ENCODE measurements around the gene GOLGA6D. TPM values are rescaled to one million over a fixed set of nuclear protein-coding genes. Genes with fewer than 3 reads are reported as not detected.

The GOLGA6D gene
- total RNA-seq, 1 experiment from 2014 or later: 0.12 TPM

DNA sequence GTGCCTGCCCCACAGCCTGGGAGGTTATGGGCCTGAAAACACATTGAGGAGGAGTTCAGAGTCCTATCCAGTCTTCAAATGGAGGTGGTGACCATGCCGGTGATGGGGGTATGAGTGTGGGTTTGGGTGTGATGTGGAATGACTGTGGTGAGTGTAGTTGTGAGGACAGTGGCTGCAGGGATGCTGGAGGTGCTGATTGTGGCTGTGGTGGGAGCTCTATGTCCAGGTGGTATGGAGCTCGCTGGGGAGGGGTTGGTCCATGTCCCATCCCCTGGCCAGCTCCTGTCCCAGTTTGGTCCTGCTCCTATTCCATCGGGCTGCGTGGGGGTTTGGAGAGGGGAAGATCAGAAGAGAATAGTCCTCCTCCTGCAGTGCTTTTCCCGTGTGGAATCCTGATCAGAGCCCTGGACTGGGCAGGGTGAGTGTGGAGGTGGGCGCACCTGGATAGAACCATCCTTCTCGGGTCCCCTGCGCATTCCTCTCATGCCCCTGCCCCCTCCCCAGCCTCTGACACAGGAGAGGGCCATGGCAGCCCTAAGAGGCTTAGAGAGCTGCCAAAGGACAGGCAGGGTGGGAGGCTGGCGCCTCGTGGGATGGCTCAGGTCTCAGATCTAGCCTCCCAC is 47.5 kb upstream of the GOLGA6D start (continued):
- TF ChIP-seq, protein P1, sequence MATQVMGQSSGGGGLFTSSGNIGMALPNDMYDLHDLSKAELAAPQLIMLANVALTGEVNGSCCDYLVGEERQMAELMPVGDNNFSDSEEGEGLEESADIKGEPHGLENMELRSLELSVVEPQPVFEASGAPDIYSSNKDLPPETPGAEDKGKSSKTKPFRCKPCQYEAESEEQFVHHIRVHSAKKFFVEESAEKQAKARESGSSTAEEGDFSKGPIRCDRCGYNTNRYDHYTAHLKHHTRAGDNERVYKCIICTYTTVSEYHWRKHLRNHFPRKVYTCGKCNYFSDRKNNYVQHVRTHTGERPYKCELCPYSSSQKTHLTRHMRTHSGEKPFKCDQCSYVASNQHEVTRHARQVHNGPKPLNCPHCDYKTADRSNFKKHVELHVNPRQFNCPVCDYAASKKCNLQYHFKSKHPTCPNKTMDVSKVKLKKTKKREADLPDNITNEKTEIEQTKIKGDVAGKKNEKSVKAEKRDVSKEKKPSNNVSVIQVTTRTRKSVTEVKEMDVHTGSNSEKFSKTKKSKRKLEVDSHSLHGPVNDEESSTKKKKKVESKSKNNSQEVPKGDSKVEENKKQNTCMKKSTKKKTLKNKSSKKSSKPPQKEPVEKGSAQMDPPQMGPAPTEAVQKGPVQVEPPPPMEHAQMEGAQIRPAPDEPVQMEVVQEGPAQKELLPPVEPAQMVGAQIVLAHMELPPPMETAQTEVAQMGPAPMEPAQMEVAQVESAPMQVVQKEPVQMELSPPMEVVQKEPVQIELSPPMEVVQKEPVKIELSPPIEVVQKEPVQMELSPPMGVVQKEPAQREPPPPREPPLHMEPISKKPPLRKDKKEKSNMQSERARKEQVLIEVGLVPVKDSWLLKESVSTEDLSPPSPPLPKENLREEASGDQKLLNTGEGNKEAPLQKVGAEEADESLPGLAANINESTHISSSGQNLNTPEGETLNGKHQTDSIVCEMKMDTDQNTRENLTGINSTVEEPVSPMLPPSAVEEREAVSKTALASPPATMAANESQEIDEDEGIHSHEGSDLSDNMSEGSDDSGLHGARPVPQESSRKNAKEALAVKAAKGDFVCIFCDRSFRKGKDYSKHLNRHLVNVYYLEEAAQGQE (IDR thresholded peaks at IDR 0.05; ENCODE audit: low read depth): no peak
- no peak for TF ChIP-seq YY1 (IDR thresholded peaks at IDR 0.05; ENCODE audit: extremely low read depth, insufficient replicate concordance, low read depth, low read length)
- TF ChIP-seq EZH2phosphoT487 (IDR thresholded peaks at IDR 0.05; ENCODE audit: borderline replicate concordance): no peak
- TF ChIP-seq SIN3A (IDR thresholded peaks at IDR 0.05; ENCODE audit: low read depth): no peak

DNA sequence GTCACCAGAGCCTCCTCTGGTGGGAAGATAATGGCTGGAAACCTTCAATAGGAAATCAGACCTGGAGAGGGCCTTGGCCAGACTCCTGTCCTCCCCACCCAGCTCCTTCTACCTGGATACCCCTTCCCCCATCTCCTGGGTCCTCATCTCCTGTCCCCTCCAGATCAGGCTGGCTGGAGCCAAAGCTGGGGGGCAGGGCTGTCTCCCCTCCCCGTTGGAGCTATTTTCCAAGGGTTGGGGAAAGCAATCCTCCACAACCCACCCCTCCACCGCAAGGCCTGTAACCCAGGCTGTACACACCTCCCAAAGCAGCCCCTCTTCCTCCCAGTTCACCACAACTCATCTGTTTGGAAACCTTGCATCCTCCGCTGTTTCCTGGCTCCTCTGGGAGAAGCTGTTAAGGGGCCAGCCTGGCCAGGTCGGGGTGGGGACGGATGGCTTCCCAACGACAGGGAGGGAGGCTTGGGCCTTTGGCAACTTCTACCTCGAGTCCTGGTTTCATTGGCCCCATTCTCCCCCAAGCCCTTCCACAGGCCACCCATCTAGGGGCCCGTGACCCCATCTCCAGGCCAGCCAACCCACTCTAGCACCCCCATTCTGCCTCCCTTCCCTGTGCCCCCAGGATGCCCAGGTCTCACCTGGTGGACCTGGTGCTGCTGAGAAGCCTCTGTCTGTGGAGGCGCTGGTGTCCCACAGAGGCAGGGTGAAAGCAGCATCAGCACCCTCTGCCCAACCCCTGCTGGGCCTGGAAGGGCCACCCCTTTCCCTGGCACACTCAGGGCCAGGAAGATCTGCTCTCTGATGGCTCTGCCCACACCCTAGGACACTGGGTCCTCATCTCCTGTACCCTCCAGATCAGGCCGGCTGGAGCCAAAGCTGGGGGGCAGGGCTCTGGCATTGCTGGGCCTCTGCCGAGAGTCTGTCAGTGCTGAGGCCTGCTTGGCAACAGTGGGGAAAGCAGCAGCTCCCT is 46.6 kb upstream of the GOLGA6D start:
- intact Hi-C loops (cut with micrococcal nuclease): no loop called here
- no peak overlapping the region for H2AFZ ChIP-seq (ENCODE audit: low read depth, low read length, poor library complexity, severe bottlenecking)
- no TSS peak for BruUV-seq (replicated peaks)
- no peaks in the 10 kb centered on the region for H3K9me3 ChIP-seq (ENCODE audit: control insufficient read depth in 1 of 2, insufficient read depth in 1 of 2, low read depth in 1 of 2, low read length in 2 of 2)
- TF ChIP-seq ZFX (IDR thresholded peaks at IDR 0.05): no peak
- TF ChIP-seq, protein P2, sequence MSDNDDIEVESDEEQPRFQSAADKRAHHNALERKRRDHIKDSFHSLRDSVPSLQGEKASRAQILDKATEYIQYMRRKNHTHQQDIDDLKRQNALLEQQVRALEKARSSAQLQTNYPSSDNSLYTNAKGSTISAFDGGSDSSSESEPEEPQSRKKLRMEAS (IDR thresholded peaks at IDR 0.05): no peak
- no peak for TF ChIP-seq POLR2A (IDR thresholded peaks at IDR 0.05; ENCODE audit: borderline replicate concordance, extremely low read depth, insufficient read depth, insufficient read length)
- TF ChIP-seq ELF1 (IDR thresholded peaks at IDR 0.05; ENCODE audit: borderline replicate concordance, low read depth): no peak
- no peak for TF ChIP-seq EZH2 (IDR thresholded peaks at IDR 0.05)
- TF ChIP-seq YY1 (IDR thresholded peaks at IDR 0.05; ENCODE audit: extremely low read depth, insufficient replicate concordance, low read depth, low read length): no peak
- TF ChIP-seq EZH2phosphoT487 (IDR thresholded peaks at IDR 0.05; ENCODE audit: borderline replicate concordance): no peak
- TF ChIP-seq, protein P3, sequence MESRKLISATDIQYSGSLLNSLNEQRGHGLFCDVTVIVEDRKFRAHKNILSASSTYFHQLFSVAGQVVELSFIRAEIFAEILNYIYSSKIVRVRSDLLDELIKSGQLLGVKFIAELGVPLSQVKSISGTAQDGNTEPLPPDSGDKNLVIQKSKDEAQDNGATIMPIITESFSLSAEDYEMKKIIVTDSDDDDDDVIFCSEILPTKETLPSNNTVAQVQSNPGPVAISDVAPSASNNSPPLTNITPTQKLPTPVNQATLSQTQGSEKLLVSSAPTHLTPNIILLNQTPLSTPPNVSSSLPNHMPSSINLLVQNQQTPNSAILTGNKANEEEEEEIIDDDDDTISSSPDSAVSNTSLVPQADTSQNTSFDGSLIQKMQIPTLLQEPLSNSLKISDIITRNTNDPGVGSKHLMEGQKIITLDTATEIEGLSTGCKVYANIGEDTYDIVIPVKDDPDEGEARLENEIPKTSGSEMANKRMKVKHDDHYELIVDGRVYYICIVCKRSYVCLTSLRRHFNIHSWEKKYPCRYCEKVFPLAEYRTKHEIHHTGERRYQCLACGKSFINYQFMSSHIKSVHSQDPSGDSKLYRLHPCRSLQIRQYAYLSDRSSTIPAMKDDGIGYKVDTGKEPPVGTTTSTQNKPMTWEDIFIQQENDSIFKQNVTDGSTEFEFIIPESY (IDR thresholded peaks at IDR 0.05; ENCODE audit: extremely low read depth, insufficient replicate concordance, low read length): no peak
- no peak for TF ChIP-seq JUND (IDR thresholded peaks at IDR 0.05)
- no peaks in the 10 kb centered on the region for H3K4me1 ChIP-seq (ENCODE audit: control insufficient read depth in 1 of 2, insufficient read depth in 2 of 2, low read length in 2 of 2)
- CTCF ChIA-PET: no interaction called here
- DNase-seq (ENCODE audit: low read depth, low spot score) (no peak), ATAC-seq (no peak)
- H3K79me2 ChIP-seq (ENCODE audit: insufficient read depth, low read length): no peaks in the 10 kb centered on the region
- H3K9ac ChIP-seq (ENCODE audit: low read length): no peak overlapping the region
- POLR2A ChIA-PET: no interaction called here
- no peak overlapping the region for H3K4me3 ChIP-seq (replicated peaks in 1 of 2; ENCODE audit: low read depth in 1 of 2, low read length in 2 of 2)
- H3K27ac ChIP-seq (ENCODE audit: low read depth, low read length): no peak overlapping the region
- no peaks in the 10 kb centered on the region; the same call in 1 of the 2 replicates for H3K27me3 ChIP-seq (ENCODE audit: insufficient read depth, low read length)
- H4K20me1 ChIP-seq (ENCODE audit: insufficient read depth): no peaks in the 10 kb centered on the region
- no peaks in the 10 kb centered on the region for H3K36me3 ChIP-seq (ENCODE audit: control insufficient read depth in 1 of 2, insufficient read depth in 2 of 2, low read length in 2 of 2)
- H3K9me2 ChIP-seq (ENCODE audit: insufficient read depth): no peaks in the 10 kb centered on the region
- H3K4me2 ChIP-seq (ENCODE audit: low read length): no peak overlapping the region
- RAD21 ChIA-PET (ENCODE audit: low non-redundant PET in 1 of 2, low total read pairs in 2 of 2, uncharacterized antibody in 2 of 2, unreplicated experiment in 2 of 2): no interaction called here
